Upper lobe of left lung (tissue), 6 donors: ENCODE measurements around the gene EXD3. TPM values are rescaled to one million over a fixed set of nuclear protein-coding genes. Genes with fewer than 3 reads are reported as not detected.

Source experiments
- ATAC-seq, 2 donors: fragments of 200-7000 bp; cut with Tn5 transposase; one replicate each; pipeline ENCODE4 v1.9.1; 2022; ENCODE audit warnings: mild to moderate bottlenecking in 2 of 2, moderate library complexity in 2 of 2; ENCODE audit not compliant: low FRiP score in 2 of 2
- DNase-seq, 2 donors: peaks; one replicate each; pipeline ENCODE4 v3.0.0-alpha.2; 2019 to 2020
- H3K27ac ChIP-seq, 4 donors: fragments of 200-600 bp; sonication (generic); one replicate each; pipeline ENCODE4 v1.5.1; 2016 to 2019
- H3K27me3 ChIP-seq, 4 donors: fragments of 200-600 bp; sonication (generic); one replicate each; pipeline ENCODE4 v1.5.1; 2017 to 2019
- H3K36me3 ChIP-seq, 4 donors: fragments of 200-600 bp; sonication (generic); one replicate each; pipeline ENCODE4 v1.5.1; 2016 to 2019
- H3K4me1 ChIP-seq, 4 donors: fragments of 200-600 bp; sonication (generic); one replicate each; pipeline ENCODE4 v1.5.1; 2018 to 2019
- H3K4me3 ChIP-seq, 4 donors: fragments of 200-600 bp; sonication (generic); one replicate each; pipeline ENCODE4 v1.5.1; 2017 to 2019; ENCODE audit warnings: mild to moderate bottlenecking in 2 of 4, moderate library complexity in 1 of 4
- H3K9me3 ChIP-seq, 4 donors: fragments of 200-600 bp; sonication (generic); one replicate each; pipeline ENCODE4 v1.5.1; 2018 to 2019
- CTCF ChIP-seq, 6 experiments: fragments of 450-650 bp in 4 of 6; fragments of 200-600 bp in 2 of 6; sonication (generic) in 2 of 6; IDR thresholded peaks; one replicate each; pipeline ENCODE4 v1.5.1; 2016 to 2019; ENCODE audit warnings: antibody characterized with exemption in 6 of 6
- EP300 ChIP-seq, 4 donors: sonication (generic); formaldehyde crosslinking; IDR thresholded peaks; one replicate each; pipeline ENCODE4 v1.5.1; 2017; ENCODE audit warnings: antibody characterized with exemption in 4 of 4, control low read depth in 2 of 4
- POLR2A ChIP-seq, 4 donors: fragments of 450-650 bp; IDR thresholded peaks; one replicate each; pipeline ENCODE4 v1.5.1; 2016 to 2017; ENCODE audit warnings: antibody characterized with exemption in 4 of 4, mild to moderate bottlenecking in 2 of 4
- POLR2AphosphoS5 ChIP-seq, 2 donors: sonication (generic); formaldehyde crosslinking; IDR thresholded peaks; one replicate each; pipeline ENCODE4 v1.5.1; 2017; ENCODE audit warnings: antibody characterized with exemption in 2 of 2
- WGBS, 2 donors: methylation state at CpG; one replicate each; pipeline ENCODE4 v1.1.5; 2017 to 2018; 5-methylcytosine and 5-hydroxymethylcytosine counted together
- total RNA-seq, 6 donors: library from RNA; depleted of rRNA in 4 of 6; stranded (reverse); fragments of >200 nt in 4 of 6; gene quantifications; one replicate each; pipeline versions ENCODE4 v1.1.0 to v1.2.1, GENCODE V29; 2016 to 2021
- donor health status: DM: no; HTN: no; CAD: no; lungs with moderate emphysema.
- donor health status: DM: no; HTN: yes; CAD: no; lungs with severe emphysema.

Gene EXD3
- total RNA-seq, 6 donors from 2014 or later, result 12.3 to 118 (median 24.8) TPM

GRCh38 chr9:137391411-137391754 is 31.6 kb downstream of the EXD3 start:
- DNase-seq (peak; percentile 39 to 88), ATAC-seq (peak; percentile 12 to 47)
- Histone ChIP-seq H3K36me3 (peaks cover 0 to 14% (median 7%) of the 10 kb centered on the region in 4 donors), H3K4me3 (peak overlapping the region in 1 of 4 donors; percentile 24), H3K27ac (peak overlapping the region; percentile 81 to 92 (median 82)), H3K4me1 (peaks cover 10 to 30% (median 24%) of the 10 kb centered on the region in 4 donors), H3K27me3 (no peaks in the 10 kb centered on the region), H3K9me3 (no peaks in the 10 kb centered on the region)
- WGBS, 2 donors, result 75 to 87% methylated on average over 11 to 22 of the region's 22 CpGs
- no peak for TF ChIP-seq POLR2AphosphoS5 (IDR thresholded peaks at IDR 0.05)
- no peak for TF ChIP-seq POLR2A (IDR thresholded peaks at IDR 0.05)

GRCh38 chr9:137390553-137391410 is 32.2 kb downstream of the EXD3 start:
- H3K9me3 ChIP-seq, result no peaks in the 10 kb centered on the region
- no peaks in the 10 kb centered on the region for H3K27me3 ChIP-seq
- H3K4me1 ChIP-seq, result peaks cover 10 to 30% (median 24%) of the 10 kb centered on the region in 4 donors
- DNase-seq, result peak in 1 of 2 donors; percentile 83
- TF ChIP-seq POLR2A (IDR thresholded peaks at IDR 0.05) (no peak), POLR2AphosphoS5 (IDR thresholded peaks at IDR 0.05) (no peak), CTCF (IDR thresholded peaks at IDR 0.05) (no peak), EP300 (IDR thresholded peaks at IDR 0.05) (no peak)
- H3K27ac ChIP-seq, result peak overlapping the region; percentile 81 to 92 (median 82)
- peak overlapping the region in 1 of 4 donors; percentile 24 for H3K4me3 ChIP-seq
- 72 to 74% methylated on average over 23 to 41 of the region's 42 CpGs for WGBS, 2 donors
- peak; percentile 3 to 36 for ATAC-seq
- peaks cover 0 to 14% (median 7%) of the 10 kb centered on the region in 4 donors for H3K36me3 ChIP-seq

- ATAC-seq (no peak), DNase-seq (no peak)
- no peak for TF ChIP-seq EP300 (IDR thresholded peaks at IDR 0.05)
- no peaks in the 10 kb centered on the region for H3K9me3 ChIP-seq
- peak overlapping the region in 1 of 4 donors; percentile 20 for H3K4me3 ChIP-seq
- H3K4me1 ChIP-seq, result peaks cover 10 to 30% (median 24%) of the 10 kb centered on the region in 4 donors
- 87 to 95% methylated on average over 13 of the region's 13 CpGs for WGBS, 2 donors
- peaks cover 0 to 10% (median 2%) of the 10 kb centered on the region in 4 donors for H3K36me3 ChIP-seq
- no peaks in the 10 kb centered on the region for H3K27me3 ChIP-seq
- peak overlapping the region; percentile 79 to 87 (median 82) for H3K27ac ChIP-seq
Observed at GRCh38 chr9:137389428-137389746, 33.6 kb downstream of the EXD3 start.

GRCh38 chr9:137388589-137389427 is 34.2 kb downstream of the EXD3 start:
- ATAC-seq (no peak), DNase-seq (peak in 1 of 2 donors; percentile 75)
- Histone ChIP-seq H3K27me3 (no peaks in the 10 kb centered on the region), H3K36me3 (peaks cover 0 to 10% (median 2%) of the 10 kb centered on the region in 4 donors), H3K4me3 (peak overlapping the region in 1 of 4 donors; percentile 20), H3K4me1 (peaks cover 10 to 30% (median 24%) of the 10 kb centered on the region in 4 donors), H3K9me3 (no peaks in the 10 kb centered on the region), H3K27ac (peak overlapping the region; percentile 79 to 87 (median 82))
- TF ChIP-seq CTCF (IDR thresholded peaks at IDR 0.05) (no peak), POLR2AphosphoS5 (IDR thresholded peaks at IDR 0.05) (no peak), POLR2A (IDR thresholded peaks at IDR 0.05) (no peak), EP300 (IDR thresholded peaks at IDR 0.05) (no peak)
- WGBS, 2 donors, result 67 to 77% methylated on average over 14 to 30 of the region's 47 CpGs

- Histone ChIP-seq H3K4me1 (peaks cover 10 to 30% (median 26%) of the 10 kb centered on the region in 4 donors), H3K27ac (peak overlapping the region; percentile 79 to 87 (median 82)), H3K36me3 (peaks cover 0 to 10% (median 2%) of the 10 kb centered on the region in 4 donors), H3K9me3 (no peaks in the 10 kb centered on the region), H3K27me3 (no peaks in the 10 kb centered on the region), H3K4me3 (peak overlapping the region in 1 of 4 donors; percentile 20)
- TF ChIP-seq POLR2AphosphoS5 (IDR thresholded peaks at IDR 0.05), result no peak
- no peak for TF ChIP-seq CTCF (IDR thresholded peaks at IDR 0.05)
- TF ChIP-seq EP300 (IDR thresholded peaks at IDR 0.05), result no peak
- no peak for TF ChIP-seq POLR2A (IDR thresholded peaks at IDR 0.05)
- DNase-seq (peak in 1 of 2 donors; percentile 77), ATAC-seq (no peak)
- WGBS, 2 donors, result 71 to 86% methylated on average over 15 to 26 of the region's 26 CpGs
Observed at GRCh38 chr9:137387891-137388560, 34.9 kb downstream of the EXD3 start.
